OCI-LY1 (cell line): Measurements from ENCODE around the gene NPAS2.

Source experiments
- H2AFZ ChIP-seq: fragments of 200-600 bp; sonication (generic), shearing (Covaris generic); 2 replicates; pipeline ENCODE4 v1.6.0; 2014; ENCODE audit warnings: antibody characterized with exemption, mild to moderate bottlenecking, low read length
- H3F3A ChIP-seq: fragments of 200-600 bp; sonication (generic), shearing (Covaris generic); 2 replicates; pipeline ENCODE4 v1.6.0; 2014; ENCODE audit warnings: mild to moderate bottlenecking, antibody characterized with exemption, low read length, moderate library complexity; ENCODE audit not compliant: insufficient read depth
- H3K27ac ChIP-seq: fragments of 200-600 bp; sonication (generic); 2 replicates; pipeline ENCODE4 v1.5.1; 2014; ENCODE audit warnings: low read length, mixed run types, mild to moderate bottlenecking, low read depth; ENCODE audit not compliant: poor library complexity, severe bottlenecking
- H3K27me3 ChIP-seq: fragments of 200-600 bp; sonication (generic); 2 replicates; pipeline ENCODE4 v1.6.0; 2014; ENCODE audit warnings: antibody characterized with exemption, mild to moderate bottlenecking, low read length, moderate library complexity; ENCODE audit not compliant: insufficient read depth
- H3K36me3 ChIP-seq: fragments of 200-600 bp; sonication (generic); 2 replicates; pipeline ENCODE4 v1.6.1; 2014; ENCODE audit warnings: mild to moderate bottlenecking, antibody characterized with exemption, low read length, moderate library complexity, mixed read lengths; ENCODE audit not compliant: insufficient read depth
- H3K4me1 ChIP-seq: fragments of 200-600 bp; sonication (generic); 2 replicates; pipeline ENCODE4 v1.5.1; 2014; ENCODE audit warnings: mild to moderate bottlenecking, low read length, moderate library complexity; ENCODE audit not compliant: insufficient read depth, severe bottlenecking
- H3K4me2 ChIP-seq: fragments of 200-600 bp; sonication (generic), shearing (Covaris generic); 2 replicates; pipeline ENCODE4 v1.6.1; 2014; ENCODE audit warnings: low read length
- H3K4me3 ChIP-seq: fragments of 200-600 bp; sonication (generic); 2 replicates; pipeline ENCODE4 v1.5.1; 2014; ENCODE audit warnings: low read length, low read depth, mild to moderate bottlenecking, mixed read lengths; ENCODE audit not compliant: poor library complexity, severe bottlenecking
- H3K79me2 ChIP-seq: fragments of 200-600 bp; shearing (Covaris generic); 2 replicates; pipeline ENCODE4 v1.6.1; 2016; ENCODE audit warnings: mixed run types, low read length, mixed read lengths; ENCODE audit not compliant: insufficient read depth
- H3K9ac ChIP-seq: fragments of 200-600 bp; sonication (generic), shearing (Covaris generic); 2 replicates; pipeline ENCODE4 v1.6.1; 2014; ENCODE audit warnings: mild to moderate bottlenecking, low read length, mixed read lengths
- H3K9me2 ChIP-seq: fragments of 200-600 bp; sonication (generic), shearing (Covaris generic); 2 replicates; pipeline ENCODE4 v1.6.1; 2014; ENCODE audit warnings: low read depth, mild to moderate bottlenecking, low read length, mixed read lengths
- H3K9me3 ChIP-seq: fragments of 200-600 bp; shearing (Covaris generic); 2 replicates; pipeline ENCODE4 v1.6.1; 2014; ENCODE audit warnings: low read length, mixed read lengths
- H4K20me1 ChIP-seq: fragments of 200-600 bp; sonication (generic), shearing (Covaris generic); 2 replicates; pipeline ENCODE4 v1.6.0; 2016; ENCODE audit warnings: mild to moderate bottlenecking, low read length; ENCODE audit not compliant: insufficient read depth
- EZH2 ChIP-seq: fragments of 200-600 bp; sonication (generic), shearing (Covaris generic); IDR thresholded peaks from 2 replicates; pipeline ENCODE4 v1.8.0; 2017; ENCODE audit warnings: borderline replicate concordance, mixed run types, mild to moderate bottlenecking, antibody characterized with exemption, low read length, moderate library complexity, mixed read lengths
- TF ChIP-seq, protein P1 (sequence below): fragments of 200-600 bp; sonication (generic), shearing (Covaris generic); IDR thresholded peaks from 2 replicates; pipeline ENCODE4 v1.5.1; 2017; ENCODE audit warnings: mild to moderate bottlenecking, antibody characterized with exemption, low read length, moderate library complexity, mixed read lengths

NPAS2 gene

GRCh38 chr2:100910111-100910510, 90.2 kb downstream of the NPAS2 start:
- 0 out of 2 replicates have a peak overlapping the region, but pooled peaks have one; percentile 30 for H3K4me2 ChIP-seq
- H2AFZ ChIP-seq, result no peak overlapping the region
- no peak for TF ChIP-seq EZH2
- TF ChIP-seq, protein P1, sequence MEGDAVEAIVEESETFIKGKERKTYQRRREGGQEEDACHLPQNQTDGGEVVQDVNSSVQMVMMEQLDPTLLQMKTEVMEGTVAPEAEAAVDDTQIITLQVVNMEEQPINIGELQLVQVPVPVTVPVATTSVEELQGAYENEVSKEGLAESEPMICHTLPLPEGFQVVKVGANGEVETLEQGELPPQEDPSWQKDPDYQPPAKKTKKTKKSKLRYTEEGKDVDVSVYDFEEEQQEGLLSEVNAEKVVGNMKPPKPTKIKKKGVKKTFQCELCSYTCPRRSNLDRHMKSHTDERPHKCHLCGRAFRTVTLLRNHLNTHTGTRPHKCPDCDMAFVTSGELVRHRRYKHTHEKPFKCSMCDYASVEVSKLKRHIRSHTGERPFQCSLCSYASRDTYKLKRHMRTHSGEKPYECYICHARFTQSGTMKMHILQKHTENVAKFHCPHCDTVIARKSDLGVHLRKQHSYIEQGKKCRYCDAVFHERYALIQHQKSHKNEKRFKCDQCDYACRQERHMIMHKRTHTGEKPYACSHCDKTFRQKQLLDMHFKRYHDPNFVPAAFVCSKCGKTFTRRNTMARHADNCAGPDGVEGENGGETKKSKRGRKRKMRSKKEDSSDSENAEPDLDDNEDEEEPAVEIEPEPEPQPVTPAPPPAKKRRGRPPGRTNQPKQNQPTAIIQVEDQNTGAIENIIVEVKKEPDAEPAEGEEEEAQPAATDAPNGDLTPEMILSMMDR, result no peak
- no peaks in the 10 kb centered on the region; the same call in 1 of the 2 replicates for H3K36me3 ChIP-seq
- no peaks in the 10 kb centered on the region for H3K9me3 ChIP-seq
- no peaks in the 10 kb centered on the region for H4K20me1 ChIP-seq
- peaks cover 36% of the 10 kb centered on the region for H3K4me1 ChIP-seq
- H3K4me3 ChIP-seq, result no peak overlapping the region
- H3K9me2 ChIP-seq, result no peaks in the 10 kb centered on the region
- no peaks in the 10 kb centered on the region for H3K79me2 ChIP-seq
- H3K27me3 ChIP-seq, result no peaks in the 10 kb centered on the region
- no peak overlapping the region for H3K9ac ChIP-seq
- no peak overlapping the region for H3K27ac ChIP-seq
- no peaks in the 10 kb centered on the region for H3F3A ChIP-seq

- TF ChIP-seq, protein P1, result peak; percentile 71
- TF ChIP-seq EZH2, result no peak
- H3K4me1 ChIP-seq, result peaks cover 19% of the 10 kb centered on the region
- no peak overlapping the region for H3K27ac ChIP-seq
- no peak overlapping the region for H3K4me3 ChIP-seq
- H3K27me3 ChIP-seq, result no peaks in the 10 kb centered on the region
- peaks cover 7% of the 10 kb centered on the region; the same call in 1 of the 2 replicates for H3K9me3 ChIP-seq
- H3K9me2 ChIP-seq, result no peaks in the 10 kb centered on the region
- H2AFZ ChIP-seq, result no peak overlapping the region
- no peaks in the 10 kb centered on the region for H3F3A ChIP-seq
- no peak overlapping the region for H3K9ac ChIP-seq
- peak overlapping the region; percentile 3; the same call in 1 of the 2 replicates for H3K4me2 ChIP-seq
- no peaks in the 10 kb centered on the region for H3K79me2 ChIP-seq
- H3K36me3 ChIP-seq, result peaks cover 4% of the 10 kb centered on the region; the same call in 1 of the 2 replicates
- H4K20me1 ChIP-seq, result no peaks in the 10 kb centered on the region
These were observed 99.4 kb downstream of the NPAS2 start for GRCh38 chr2:100919316-100919715.

DNA sequence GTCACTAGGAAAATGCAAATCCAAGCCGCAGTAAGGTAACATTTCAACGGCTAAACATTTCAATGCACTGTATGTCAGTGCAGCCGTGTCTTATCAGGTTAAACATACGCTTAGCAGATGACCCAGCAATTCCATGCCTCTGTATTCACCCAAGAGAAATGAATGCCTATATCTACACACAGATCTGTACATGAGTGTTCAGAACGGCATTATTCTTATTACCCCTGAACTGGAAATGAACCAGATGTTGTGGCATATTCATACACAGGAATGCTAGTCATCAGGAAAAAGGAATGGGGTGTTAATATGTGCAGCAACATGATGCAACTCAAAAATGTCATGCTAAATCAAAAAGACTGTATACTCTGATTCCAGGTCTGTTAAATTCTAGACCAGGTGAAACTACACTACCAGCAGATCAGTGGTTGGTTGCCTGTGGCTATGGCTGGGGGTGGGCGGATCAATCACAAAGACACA, 101.8 kb downstream of the NPAS2 start:
- Histone ChIP-seq H3K4me1 (peaks cover 31% of the 10 kb centered on the region), H3K9ac (no peak overlapping the region), H3F3A (no peaks in the 10 kb centered on the region), H3K36me3 (peaks cover 4% of the 10 kb centered on the region; the same call in 1 of the 2 replicates), H3K9me3 (no peaks in the 10 kb centered on the region), H3K79me2 (no peaks in the 10 kb centered on the region), H3K4me3 (no peak overlapping the region), H3K4me2 (no peak overlapping the region), H2AFZ (no peak overlapping the region), H4K20me1 (no peaks in the 10 kb centered on the region), H3K27me3 (no peaks in the 10 kb centered on the region), H3K27ac (no peak overlapping the region), H3K9me2 (no peaks in the 10 kb centered on the region)
- TF ChIP-seq, protein P1, result no peak
- no peak for TF ChIP-seq EZH2
